HepG2 (cell line): ENCODE measurements around the gene CD4. TPM values are rescaled to one million over a fixed set of nuclear protein-coding genes. Genes with fewer than 3 reads are reported as not detected.

ENCODE experiments used
- AKAP8 ChIP-seq: sonication (generic); formaldehyde crosslinking; IDR thresholded peaks from 2 replicates; pipeline ENCODE4 v1.5.1; 2020; ENCODE audit warnings: mild to moderate bottlenecking, missing genetic modification reagents
- ATRX ChIP-seq: sonication (generic); formaldehyde crosslinking; IDR thresholded peaks from 2 replicates; pipeline ENCODE4 v1.4.0; 2020; ENCODE audit warnings: missing genetic modification reagents, borderline replicate concordance
- FOXC1 ChIP-seq: sonication (generic); formaldehyde crosslinking; IDR thresholded peaks from 2 replicates; pipeline ENCODE4 v1.8.0; 2022; ENCODE audit warnings: mild to moderate bottlenecking, missing genetic modification reagents, borderline replicate concordance
- GATAD2A ChIP-seq: IDR thresholded peaks from 2 replicates; pipeline ENCODE4 v1.6.1; 2016
- HIVEP1 ChIP-seq: sonication (generic); formaldehyde crosslinking; IDR thresholded peaks from 2 replicates; pipeline ENCODE4 v1.4.0; 2020; ENCODE audit warnings: mild to moderate bottlenecking, missing genetic modification reagents
- HMGA1 ChIP-seq: sonication (generic); formaldehyde crosslinking; conservative IDR thresholded peaks from 2 replicates; pipeline ENCODE4 v1.4.0; 2020; ENCODE audit warnings: missing genetic modification reagents
- NR2F6 ChIP-seq, 2 experiments: IDR thresholded peaks; 2 replicates each; pipeline ENCODE4 v1.6.1; 2016; ENCODE audit warnings: antibody characterized with exemption in 1 of 2, mild to moderate bottlenecking in 1 of 2
- RBM39 ChIP-seq: fragments of 200-400 bp; formaldehyde crosslinking; IDR thresholded peaks from one replicate; pipeline ENCODE4 v1.6.1; 2018; ENCODE audit warnings: antibody characterized with exemption, mild to moderate bottlenecking, low read depth, low read length; ENCODE audit not compliant: poor library complexity, severe bottlenecking
- RXRA ChIP-seq: sonication (generic); formaldehyde crosslinking; IDR thresholded peaks from 2 replicates; pipeline ENCODE4 v1.5.1; 2020; ENCODE audit warnings: missing genetic modification reagents
- SNAI1 ChIP-seq: sonication (generic); formaldehyde crosslinking; IDR thresholded peaks from 2 replicates; pipeline ENCODE4 v1.5.0; 2020; ENCODE audit warnings: mild to moderate bottlenecking, missing genetic modification reagents, borderline replicate concordance
- TARDBP ChIP-seq: sonication (generic); formaldehyde crosslinking; IDR thresholded peaks from 2 replicates; pipeline ENCODE4 v1.8.0; 2022; ENCODE audit warnings: mild to moderate bottlenecking, missing genetic modification reagents
- YEATS4 ChIP-seq: sonication (generic); formaldehyde crosslinking; IDR thresholded peaks from 2 replicates; pipeline ENCODE4 v1.4.0; 2020; ENCODE audit warnings: missing genetic modification reagents, borderline replicate concordance
- YY1 ChIP-seq: IDR thresholded peaks from 2 replicates; pipeline ENCODE4 v1.6.1; 2011; ENCODE audit warnings: low read length, low read depth, moderate library complexity, mild to moderate bottlenecking; ENCODE audit not compliant: insufficient read depth, insufficient replicate concordance
- ZFP36 ChIP-seq: fragments of 150-350 bp; IDR thresholded peaks from 2 replicates; pipeline ENCODE4 v1.6.1; 2018; ENCODE audit warnings: borderline replicate concordance, low read length, low read depth; ENCODE audit not compliant: partially characterized antibody
- ZFP82 ChIP-seq: sonication (generic); formaldehyde crosslinking; IDR thresholded peaks from 2 replicates; pipeline ENCODE4 v1.5.1; 2020; ENCODE audit warnings: mild to moderate bottlenecking, missing genetic modification reagents, borderline replicate concordance
- ZNF207 ChIP-seq: fragments of 450-650 bp; IDR thresholded peaks from 2 replicates; pipeline ENCODE4 v1.6.1; 2016; ENCODE audit warnings: antibody characterized with exemption, borderline replicate concordance
- ZNF235 ChIP-seq: sonication (generic); formaldehyde crosslinking; IDR thresholded peaks from 2 replicates; pipeline ENCODE4 v1.8.1; 2023; ENCODE audit warnings: mild to moderate bottlenecking, missing genetic modification reagents, borderline replicate concordance
- ZNF543 ChIP-seq: sonication (generic); formaldehyde crosslinking; IDR thresholded peaks from 2 replicates; pipeline ENCODE4 v1.4.0; 2020; ENCODE audit warnings: mild to moderate bottlenecking, missing genetic modification reagents
- ZNF556 ChIP-seq: sonication (generic); formaldehyde crosslinking; IDR thresholded peaks from 2 replicates; pipeline ENCODE4 v1.4.0; 2020; ENCODE audit warnings: mild to moderate bottlenecking, missing genetic modification reagents, borderline replicate concordance
- polyA plus RNA-seq, 8 experiments: library from polyadenylated mRNA; depleted of rRNA in 3 of 8; stranded (reverse) in 7 of 8; unstranded in 1 of 8; fragments of >200 nt; fragmentation: Illumina TruSeq in 4 of 8; extraction: Trizol in 4 of 8; gene quantifications; 2 replicates each; pipeline versions ENCODE4 v1.2.1 to v1.2.3, GENCODE V29; 2011 to 2016; ENCODE audit warnings: low read depth in 4 of 8, missing spikeins in 1 of 8, mixed read lengths in 1 of 8; ENCODE audit not compliant: insufficient read depth in 1 of 8
- total RNA-seq, 5 experiments: library from RNA; depleted of rRNA; stranded (reverse); fragments of >200 nt; fragmentation: Illumina TruSeq; extraction: Trizol; gene quantifications; 2 replicates each; pipeline ENCODE4 v1.2.3, GENCODE V29; 2016; ENCODE audit warnings: low read depth in 1 of 5
- TF ChIP-seq, protein P1 (sequence below): sonication (generic); formaldehyde crosslinking; IDR thresholded peaks from 2 replicates; pipeline ENCODE4 v1.9.0; 2021; ENCODE audit warnings: missing genetic modification reagents, mild to moderate bottlenecking, borderline replicate concordance
- TF ChIP-seq, protein P2 (sequence below): sonication (generic); formaldehyde crosslinking; IDR thresholded peaks from 2 replicates; pipeline ENCODE4 v1.5.0; 2020; ENCODE audit warnings: mild to moderate bottlenecking, missing genetic modification reagents, borderline replicate concordance

The CD4 gene
- total and polyA plus RNA-seq, 2 of the 13 experiments (the other 11 are each of a cell fraction or from before 2014, with no cell fraction given): 0.07 to 0.95 TPM

DNA sequence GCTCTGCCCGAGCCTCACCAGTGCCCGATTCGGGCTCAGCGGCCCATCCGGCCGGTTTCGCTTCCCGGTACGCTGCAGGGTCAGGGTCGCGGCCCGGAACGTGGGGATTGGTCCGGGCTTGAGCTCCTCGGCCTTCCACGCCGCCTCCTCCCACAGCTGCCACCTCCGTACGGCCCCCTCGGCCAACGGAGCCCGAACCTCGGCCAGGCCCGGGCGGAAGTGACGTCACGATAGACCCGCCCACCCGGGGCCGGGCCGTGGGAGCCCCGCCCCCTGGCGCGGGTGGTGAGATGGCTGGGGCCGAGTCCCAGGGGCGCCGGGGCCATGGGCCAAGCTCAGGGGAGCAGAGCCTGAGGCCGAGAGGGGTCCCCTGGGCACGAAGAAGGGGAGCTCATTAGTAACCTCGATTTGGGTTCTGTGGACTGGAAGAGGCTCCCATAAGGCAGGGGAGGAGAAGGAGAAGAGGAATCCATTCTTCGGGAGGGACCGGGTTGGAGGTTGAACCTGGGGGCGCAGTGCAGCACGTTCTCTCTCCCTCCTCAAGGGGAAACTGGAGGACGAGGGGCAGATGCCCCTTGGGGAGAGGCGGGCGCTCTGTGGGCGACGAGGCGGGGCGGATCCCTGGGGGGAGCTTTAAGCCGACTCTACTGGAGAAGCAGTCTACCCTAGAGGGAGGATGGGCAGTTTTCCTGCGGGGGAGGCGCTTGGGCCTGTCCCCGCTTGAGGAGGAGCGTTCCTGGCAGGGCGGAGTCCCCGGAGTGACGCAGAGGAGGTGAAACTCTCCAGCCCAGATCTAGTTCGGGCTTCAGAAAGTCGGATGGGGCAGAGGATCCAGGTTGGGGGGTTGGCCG, 36.2 kb upstream of the CD4 start, which contains the start of gene MLF2 (continued):
- TF ChIP-seq ZNF207 (no peak), RBM39 (peak; percentile 62), ZNF543 (CRISPR knock-in tag) (peak; percentile 94), ZFP82 (CRISPR knock-in tag) (peak; percentile 58; the same call in 1 of the 2 replicates), YEATS4 (CRISPR knock-in tag) (peak; percentile 91), HIVEP1 (peak; percentile 32; the same call in 1 of the 2 replicates), SNAI1 (CRISPR knock-in tag) (peak; percentile 57; the same call in 1 of the 2 replicates), AKAP8 (CRISPR knock-in tag) (no peak), TARDBP (CRISPR knock-in tag) (peak; percentile 86), HMGA1 (no peak), ZFP36 (no peak), NR2F6 (IDR thresholded peaks at IDR 0.05) (no peak), NR2F6 (CRISPR knock-in tag; IDR thresholded peaks at IDR 0.05) (peak; percentile 13; the same call in 1 of the 2 replicates), YY1 (peak; percentile 43), ZNF556 (CRISPR knock-in tag) (0 out of 2 replicates have a peak, but pooled peaks have one; percentile 29), ATRX (CRISPR knock-in tag) (no peak), GATAD2A (CRISPR knock-in tag) (peak; percentile 22), ZNF235 (peak; percentile 59; the same call in 1 of the 2 replicates), RXRA (CRISPR knock-in tag) (peak; percentile 19; the same call in 1 of the 2 replicates), FOXC1 (CRISPR knock-in tag) (peak; percentile 92)
- TF ChIP-seq, protein P1, sequence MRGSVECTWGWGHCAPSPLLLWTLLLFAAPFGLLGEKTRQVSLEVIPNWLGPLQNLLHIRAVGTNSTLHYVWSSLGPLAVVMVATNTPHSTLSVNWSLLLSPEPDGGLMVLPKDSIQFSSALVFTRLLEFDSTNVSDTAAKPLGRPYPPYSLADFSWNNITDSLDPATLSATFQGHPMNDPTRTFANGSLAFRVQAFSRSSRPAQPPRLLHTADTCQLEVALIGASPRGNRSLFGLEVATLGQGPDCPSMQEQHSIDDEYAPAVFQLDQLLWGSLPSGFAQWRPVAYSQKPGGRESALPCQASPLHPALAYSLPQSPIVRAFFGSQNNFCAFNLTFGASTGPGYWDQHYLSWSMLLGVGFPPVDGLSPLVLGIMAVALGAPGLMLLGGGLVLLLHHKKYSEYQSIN (CRISPR knock-in tag): no peak
- TF ChIP-seq, protein P2, sequence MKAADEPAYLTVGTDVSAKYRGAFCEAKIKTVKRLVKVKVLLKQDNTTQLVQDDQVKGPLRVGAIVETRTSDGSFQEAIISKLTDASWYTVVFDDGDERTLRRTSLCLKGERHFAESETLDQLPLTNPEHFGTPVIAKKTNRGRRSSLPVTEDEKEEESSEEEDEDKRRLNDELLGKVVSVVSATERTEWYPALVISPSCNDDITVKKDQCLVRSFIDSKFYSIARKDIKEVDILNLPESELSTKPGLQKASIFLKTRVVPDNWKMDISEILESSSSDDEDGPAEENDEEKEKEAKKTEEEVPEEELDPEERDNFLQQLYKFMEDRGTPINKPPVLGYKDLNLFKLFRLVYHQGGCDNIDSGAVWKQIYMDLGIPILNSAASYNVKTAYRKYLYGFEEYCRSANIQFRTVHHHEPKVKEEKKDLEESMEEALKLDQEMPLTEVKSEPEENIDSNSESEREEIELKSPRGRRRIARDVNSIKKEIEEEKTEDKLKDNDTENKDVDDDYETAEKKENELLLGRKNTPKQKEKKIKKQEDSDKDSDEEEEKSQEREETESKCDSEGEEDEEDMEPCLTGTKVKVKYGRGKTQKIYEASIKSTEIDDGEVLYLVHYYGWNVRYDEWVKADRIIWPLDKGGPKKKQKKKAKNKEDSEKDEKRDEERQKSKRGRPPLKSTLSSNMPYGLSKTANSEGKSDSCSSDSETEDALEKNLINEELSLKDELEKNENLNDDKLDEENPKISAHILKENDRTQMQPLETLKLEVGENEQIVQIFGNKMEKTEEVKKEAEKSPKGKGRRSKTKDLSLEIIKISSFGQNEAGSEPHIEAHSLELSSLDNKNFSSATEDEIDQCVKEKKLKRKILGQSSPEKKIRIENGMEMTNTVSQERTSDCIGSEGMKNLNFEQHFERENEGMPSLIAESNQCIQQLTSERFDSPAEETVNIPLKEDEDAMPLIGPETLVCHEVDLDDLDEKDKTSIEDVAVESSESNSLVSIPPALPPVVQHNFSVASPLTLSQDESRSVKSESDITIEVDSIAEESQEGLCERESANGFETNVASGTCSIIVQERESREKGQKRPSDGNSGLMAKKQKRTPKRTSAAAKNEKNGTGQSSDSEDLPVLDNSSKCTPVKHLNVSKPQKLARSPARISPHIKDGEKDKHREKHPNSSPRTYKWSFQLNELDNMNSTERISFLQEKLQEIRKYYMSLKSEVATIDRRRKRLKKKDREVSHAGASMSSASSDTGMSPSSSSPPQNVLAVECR (CRISPR knock-in tag): peak; percentile 87
